Body of pancreas (tissue), 4 donors: ENCODE results near the gene ANKRD66.

Experiments used
- CTCF ChIP-seq, 7 experiments: fragments of 450-650 bp in 4 of 7; fragments of 200-600 bp in 3 of 7; sonication (generic) in 3 of 7; IDR thresholded peaks; one replicate each; pipeline ENCODE4 v1.5.1; 2016 to 2019; ENCODE audit warnings: antibody characterized with exemption in 7 of 7
- POLR2A ChIP-seq, 3 donors: fragments of 450-650 bp; IDR thresholded peaks; one replicate each; pipeline ENCODE4 v1.6.1; 2016; ENCODE audit warnings: antibody characterized with exemption in 3 of 3, mild to moderate bottlenecking in 2 of 3

- TF ChIP-seq CTCF (IDR thresholded peaks at IDR 0.05) = no peak
- TF ChIP-seq POLR2A (IDR thresholded peaks at IDR 0.05) = no peak
These were observed 9.8 kb upstream of the ANKRD66 start for GRCh38 chr6:46736906-46737305.
